ENCODE measurements around the gene C11orf52. TPM values are rescaled to one million over a fixed set of nuclear protein-coding genes. Genes with fewer than 3 reads are reported as not detected.

Gene C11orf52
- total and polyA plus RNA-seq, 2 of the 13 experiments (the other 11 are each of a cell fraction or from before 2014, with no cell fraction given), result 7.4 to 11.0 TPM

DNA sequence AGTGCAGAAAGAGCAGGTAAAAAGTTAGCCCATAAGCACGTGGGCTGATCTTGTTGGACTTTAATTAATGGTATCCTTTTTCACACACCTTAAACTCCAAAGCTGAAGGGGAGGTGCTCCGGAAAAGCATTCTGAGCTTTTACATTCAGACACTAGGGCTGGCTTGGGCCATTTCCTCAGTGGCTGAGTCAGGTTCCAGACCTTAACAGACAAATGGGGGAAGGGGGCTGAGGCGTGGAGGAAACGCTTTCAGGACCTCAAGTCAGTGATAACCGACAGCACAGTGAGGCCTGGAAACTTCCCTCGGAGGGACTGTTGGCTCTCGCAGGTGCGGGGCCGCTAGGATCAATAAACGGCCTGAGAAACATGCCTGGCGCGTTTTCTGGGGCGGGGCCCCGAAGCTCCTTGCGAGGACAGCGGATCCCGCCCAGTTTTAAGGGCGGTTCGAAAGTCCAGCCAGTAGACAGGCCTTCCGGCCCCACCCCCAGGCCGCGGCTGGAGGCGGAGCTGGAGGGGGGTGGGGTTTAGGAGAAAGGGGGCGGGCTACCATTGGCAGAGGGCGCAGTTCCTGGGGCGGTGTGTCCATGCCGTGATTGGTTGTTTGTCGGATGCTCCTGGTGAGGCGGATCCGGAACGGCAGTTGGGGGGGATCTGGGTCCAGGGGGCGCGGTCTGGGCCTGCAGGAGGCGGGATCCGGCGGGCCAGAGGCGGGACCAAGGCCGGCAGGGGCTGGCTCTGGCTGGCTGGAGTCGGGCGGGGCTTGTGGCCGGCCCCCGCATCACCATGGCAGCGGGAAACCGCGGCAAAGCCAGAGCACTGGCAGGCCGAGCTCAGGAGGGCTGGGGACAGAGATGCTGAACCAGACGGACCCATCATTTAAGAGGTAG lies 8.0 kb downstream of the C11orf52 start (continued):
- no peak for TF ChIP-seq ZNF235 (CRISPR knock-in tag; IDR thresholded peaks at IDR 0.05; ENCODE audit: borderline replicate concordance)
- TF ChIP-seq SOX13 (IDR thresholded peaks at IDR 0.05), result no peak
- no peak for TF ChIP-seq SOX13 (CRISPR knock-in tag; conservative IDR thresholded peaks at IDR 0.05 in 1 of 2, IDR thresholded peaks at IDR 0.05 in 1 of 2)
- TF ChIP-seq ZNF296 (CRISPR knock-in tag; conservative IDR thresholded peaks at IDR 0.05), result no peak
- TF ChIP-seq, protein P1, sequence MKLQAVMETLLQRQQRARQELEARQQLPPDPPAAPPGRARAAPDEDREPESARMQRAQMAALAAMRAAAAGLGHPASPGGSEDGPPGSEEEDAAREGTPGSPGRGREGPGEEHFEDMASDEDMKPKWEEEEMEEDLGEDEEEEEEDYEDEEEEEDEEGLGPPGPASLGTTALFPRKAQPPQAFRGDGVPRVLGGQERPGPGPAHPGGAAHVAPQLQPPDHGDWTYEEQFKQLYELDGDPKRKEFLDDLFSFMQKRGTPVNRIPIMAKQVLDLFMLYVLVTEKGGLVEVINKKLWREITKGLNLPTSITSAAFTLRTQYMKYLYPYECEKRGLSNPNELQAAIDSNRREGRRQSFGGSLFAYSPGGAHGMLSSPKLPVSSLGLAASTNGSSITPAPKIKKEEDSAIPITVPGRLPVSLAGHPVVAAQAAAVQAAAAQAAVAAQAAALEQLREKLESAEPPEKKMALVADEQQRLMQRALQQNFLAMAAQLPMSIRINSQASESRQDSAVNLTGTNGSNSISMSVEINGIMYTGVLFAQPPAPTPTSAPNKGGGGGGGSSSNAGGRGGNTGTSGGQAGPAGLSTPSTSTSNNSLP (IDR thresholded peaks at IDR 0.05; ENCODE audit: low read depth, low read length), result no peak
- TF ChIP-seq HMGA1 (CRISPR knock-in tag; conservative IDR thresholded peaks at IDR 0.05), result no peak
- TF ChIP-seq GATA4 (IDR thresholded peaks at IDR 0.05; ENCODE audit: borderline replicate concordance, low read depth), result no peak; the same call in 1 of the 2 replicates
- no peak for TF ChIP-seq HMG20A (CRISPR knock-in tag; IDR thresholded peaks at IDR 0.05; ENCODE audit: borderline replicate concordance)
- TF ChIP-seq TBL1XR1 (IDR thresholded peaks at IDR 0.05; ENCODE audit: borderline replicate concordance, low read length, partially characterized antibody), result no peak
- TF ChIP-seq GABPB1 (CRISPR knock-in tag; IDR thresholded peaks at IDR 0.05), result peak; percentile 83
- no peak for TF ChIP-seq PRPF4 (IDR thresholded peaks at IDR 0.05; ENCODE audit: low read depth, low read length, poor library complexity, severe bottlenecking)
- no peak for TF ChIP-seq NCOA5 (CRISPR knock-in tag; IDR thresholded peaks at IDR 0.05)
- TF ChIP-seq HNRNPLL (IDR thresholded peaks at IDR 0.05; ENCODE audit: low read depth, low read length, poor library complexity, severe bottlenecking), result peak; percentile 86
- TF ChIP-seq, protein P2, sequence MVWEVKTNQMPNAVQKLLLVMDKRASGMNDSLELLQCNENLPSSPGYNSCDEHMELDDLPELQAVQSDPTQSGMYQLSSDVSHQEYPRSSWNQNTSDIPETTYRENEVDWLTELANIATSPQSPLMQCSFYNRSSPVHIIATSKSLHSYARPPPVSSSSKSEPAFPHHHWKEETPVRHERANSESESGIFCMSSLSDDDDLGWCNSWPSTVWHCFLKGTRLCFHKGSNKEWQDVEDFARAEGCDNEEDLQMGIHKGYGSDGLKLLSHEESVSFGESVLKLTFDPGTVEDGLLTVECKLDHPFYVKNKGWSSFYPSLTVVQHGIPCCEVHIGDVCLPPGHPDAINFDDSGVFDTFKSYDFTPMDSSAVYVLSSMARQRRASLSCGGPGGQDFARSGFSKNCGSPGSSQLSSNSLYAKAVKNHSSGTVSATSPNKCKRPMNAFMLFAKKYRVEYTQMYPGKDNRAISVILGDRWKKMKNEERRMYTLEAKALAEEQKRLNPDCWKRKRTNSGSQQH (CRISPR knock-in tag; IDR thresholded peaks at IDR 0.05; ENCODE audit: low read depth), result peak; percentile 44; the same call in 1 of the 2 replicates
- peak; percentile 73 for TF ChIP-seq PHF8 (CRISPR knock-in tag; IDR thresholded peaks at IDR 0.05)
- 0 out of 2 replicates have a peak, but pooled peaks have one; percentile 27 for TF ChIP-seq HOXD1 (CRISPR knock-in tag; IDR thresholded peaks at IDR 0.05)
- TF ChIP-seq SMARCE1 (IDR thresholded peaks at IDR 0.05; ENCODE audit: borderline replicate concordance), result no peak
- TF ChIP-seq, protein P3, sequence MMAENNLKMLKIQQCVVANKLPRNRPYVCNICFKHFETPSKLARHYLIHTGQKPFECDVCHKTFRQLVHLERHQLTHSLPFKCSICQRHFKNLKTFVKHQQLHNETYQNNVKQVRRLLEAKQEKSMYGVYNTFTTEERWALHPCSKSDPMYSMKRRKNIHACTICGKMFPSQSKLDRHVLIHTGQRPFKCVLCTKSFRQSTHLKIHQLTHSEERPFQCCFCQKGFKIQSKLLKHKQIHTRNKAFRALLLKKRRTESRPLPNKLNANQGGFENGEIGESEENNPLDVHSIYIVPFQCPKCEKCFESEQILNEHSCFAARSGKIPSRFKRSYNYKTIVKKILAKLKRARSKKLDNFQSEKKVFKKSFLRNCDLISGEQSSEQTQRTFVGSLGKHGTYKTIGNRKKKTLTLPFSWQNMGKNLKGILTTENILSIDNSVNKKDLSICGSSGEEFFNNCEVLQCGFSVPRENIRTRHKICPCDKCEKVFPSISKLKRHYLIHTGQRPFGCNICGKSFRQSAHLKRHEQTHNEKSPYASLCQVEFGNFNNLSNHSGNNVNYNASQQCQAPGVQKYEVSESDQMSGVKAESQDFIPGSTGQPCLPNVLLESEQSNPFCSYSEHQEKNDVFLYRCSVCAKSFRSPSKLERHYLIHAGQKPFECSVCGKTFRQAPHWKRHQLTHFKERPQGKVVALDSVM (CRISPR knock-in tag; IDR thresholded peaks at IDR 0.05), result no peak
- TF ChIP-seq, protein P4, sequence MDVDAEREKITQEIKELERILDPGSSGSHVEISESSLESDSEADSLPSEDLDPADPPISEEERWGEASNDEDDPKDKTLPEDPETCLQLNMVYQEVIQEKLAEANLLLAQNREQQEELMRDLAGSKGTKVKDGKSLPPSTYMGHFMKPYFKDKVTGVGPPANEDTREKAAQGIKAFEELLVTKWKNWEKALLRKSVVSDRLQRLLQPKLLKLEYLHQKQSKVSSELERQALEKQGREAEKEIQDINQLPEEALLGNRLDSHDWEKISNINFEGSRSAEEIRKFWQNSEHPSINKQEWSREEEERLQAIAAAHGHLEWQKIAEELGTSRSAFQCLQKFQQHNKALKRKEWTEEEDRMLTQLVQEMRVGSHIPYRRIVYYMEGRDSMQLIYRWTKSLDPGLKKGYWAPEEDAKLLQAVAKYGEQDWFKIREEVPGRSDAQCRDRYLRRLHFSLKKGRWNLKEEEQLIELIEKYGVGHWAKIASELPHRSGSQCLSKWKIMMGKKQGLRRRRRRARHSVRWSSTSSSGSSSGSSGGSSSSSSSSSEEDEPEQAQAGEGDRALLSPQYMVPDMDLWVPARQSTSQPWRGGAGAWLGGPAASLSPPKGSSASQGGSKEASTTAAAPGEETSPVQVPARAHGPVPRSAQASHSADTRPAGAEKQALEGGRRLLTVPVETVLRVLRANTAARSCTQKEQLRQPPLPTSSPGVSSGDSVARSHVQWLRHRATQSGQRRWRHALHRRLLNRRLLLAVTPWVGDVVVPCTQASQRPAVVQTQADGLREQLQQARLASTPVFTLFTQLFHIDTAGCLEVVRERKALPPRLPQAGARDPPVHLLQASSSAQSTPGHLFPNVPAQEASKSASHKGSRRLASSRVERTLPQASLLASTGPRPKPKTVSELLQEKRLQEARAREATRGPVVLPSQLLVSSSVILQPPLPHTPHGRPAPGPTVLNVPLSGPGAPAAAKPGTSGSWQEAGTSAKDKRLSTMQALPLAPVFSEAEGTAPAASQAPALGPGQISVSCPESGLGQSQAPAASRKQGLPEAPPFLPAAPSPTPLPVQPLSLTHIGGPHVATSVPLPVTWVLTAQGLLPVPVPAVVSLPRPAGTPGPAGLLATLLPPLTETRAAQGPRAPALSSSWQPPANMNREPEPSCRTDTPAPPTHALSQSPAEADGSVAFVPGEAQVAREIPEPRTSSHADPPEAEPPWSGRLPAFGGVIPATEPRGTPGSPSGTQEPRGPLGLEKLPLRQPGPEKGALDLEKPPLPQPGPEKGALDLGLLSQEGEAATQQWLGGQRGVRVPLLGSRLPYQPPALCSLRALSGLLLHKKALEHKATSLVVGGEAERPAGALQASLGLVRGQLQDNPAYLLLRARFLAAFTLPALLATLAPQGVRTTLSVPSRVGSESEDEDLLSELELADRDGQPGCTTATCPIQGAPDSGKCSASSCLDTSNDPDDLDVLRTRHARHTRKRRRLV (CRISPR knock-in tag; IDR thresholded peaks at IDR 0.05), result no peak
